HG03457 (cell line): ENCODE results near the gene LPIN2.

Experiments used
- ATAC-seq: cut with Tn5 transposase; IDR thresholded peaks from one replicate; pipeline ENCODE4 v1.9.1; 2021; ENCODE audit warnings: moderate number of reproducible peaks; ENCODE audit not compliant: unreplicated experiment

LPIN2 gene

GRCh38 chr18:2964361-2965010 is 48.5 kb downstream of the LPIN2 start:
- no peak for ATAC-seq
